Right lobe of liver (tissue), 6 donors: ENCODE data around the gene MFNG. TPM values are rescaled to one million over a fixed set of nuclear protein-coding genes. Genes with fewer than 3 reads are reported as not detected.

Experiments used
- ATAC-seq, 4 donors: fragments of 200-7000 bp; cut with Tn5 transposase; one replicate each; pipeline ENCODE4 v1.9.1; 2020; ENCODE audit warnings: mild to moderate bottlenecking in 4 of 4, moderate library complexity in 4 of 4
- DNase-seq, 3 donors: peaks; one replicate each; pipeline ENCODE4 v3.0.0-alpha.2; 2020
- H3K27ac ChIP-seq, 3 donors: fragments of 200-600 bp; one replicate each; pipeline ENCODE4 v1.8.0; 2022
- H3K27me3 ChIP-seq, 2 donors: fragments of 200-600 bp; one replicate each; pipeline ENCODE4 v1.8.0; 2022
- H3K36me3 ChIP-seq, 4 donors: fragments of 200-600 bp; sonication (generic) in 1 of 4; one replicate each; pipeline versions ENCODE4 v1.5.1 to v1.8.0; 2017 to 2022; ENCODE audit warnings: control low read depth in 1 of 4
- H3K4me1 ChIP-seq, 4 donors: fragments of 200-600 bp; sonication (generic) in 1 of 4; one replicate each; pipeline versions ENCODE4 v1.5.1 to v1.8.0; 2017 to 2022; ENCODE audit warnings: control low read depth in 1 of 4
- H3K4me3 ChIP-seq, 3 donors: fragments of 200-600 bp; one replicate each; pipeline ENCODE4 v1.8.0; 2022
- H3K9me3 ChIP-seq, 4 donors: fragments of 200-600 bp; sonication (generic) in 1 of 4; one replicate each; pipeline versions ENCODE4 v1.5.1 to v1.8.0; 2017 to 2022; ENCODE audit warnings: control low read depth in 1 of 4
- POLR2A ChIP-seq: fragments of 450-650 bp; IDR thresholded peaks from one replicate; pipeline ENCODE4 v1.6.1; 2017; ENCODE audit warnings: antibody characterized with exemption, mild to moderate bottlenecking
- WGBS: methylation state at CpG from one replicate; pipeline ENCODE4 v1.1.6; 2018; ENCODE audit warnings: low coverage, low lambda C conversion rate; ENCODE audit not compliant: insufficient coverage; ENCODE audit errors: missing lambda C conversion rate; 5-methylcytosine and 5-hydroxymethylcytosine counted together
- intact Hi-C, 2 donors: fragments of 100-400 bp; cut with DNase I; formaldehyde crosslinking; loops; one replicate each; pipeline versions ENCODE4 v1.11.2 to v1.14.1; 2022
- total RNA-seq, 6 experiments: library from RNA; depleted of rRNA in 2 of 6; stranded (reverse); fragments of >200 nt in 2 of 6; fragmentation: NEBNext Ultra II Directional in 3 of 6; extraction: Animal tissue kit (Norgen Biotek cat#: 25700) in 3 of 6; gene quantifications; one replicate each; pipeline versions ENCODE4 v1.1.0 to v1.2.4, GENCODE V29; 2016 to 2023
- TF ChIP-seq, protein P1 (sequence below), 4 donors: fragments of 200-600 bp in 3 of 4; fragments of 450-650 bp in 1 of 4; IDR thresholded peaks; one replicate each; pipeline versions ENCODE4 v1.5.1 to v1.8.0; 2016 to 2022; ENCODE audit warnings: antibody characterized with exemption in 4 of 4, mild to moderate bottlenecking in 2 of 4
- donor health status: DM: no; HTN: yes; CAD: no.
- donor health status: DM: no; HTN: no; CAD: no.
- donor health status: DM: no; HTN: no; CAD: no.
- donor health status: DM: no; HTN: yes; CAD: no.
- donor health status: DM: no; HTN: yes; CAD: no.

Gene MFNG
- total RNA-seq, 6 experiments from 2014 or later: 5.6 to 14.4 (median 10.2) TPM

DNA sequence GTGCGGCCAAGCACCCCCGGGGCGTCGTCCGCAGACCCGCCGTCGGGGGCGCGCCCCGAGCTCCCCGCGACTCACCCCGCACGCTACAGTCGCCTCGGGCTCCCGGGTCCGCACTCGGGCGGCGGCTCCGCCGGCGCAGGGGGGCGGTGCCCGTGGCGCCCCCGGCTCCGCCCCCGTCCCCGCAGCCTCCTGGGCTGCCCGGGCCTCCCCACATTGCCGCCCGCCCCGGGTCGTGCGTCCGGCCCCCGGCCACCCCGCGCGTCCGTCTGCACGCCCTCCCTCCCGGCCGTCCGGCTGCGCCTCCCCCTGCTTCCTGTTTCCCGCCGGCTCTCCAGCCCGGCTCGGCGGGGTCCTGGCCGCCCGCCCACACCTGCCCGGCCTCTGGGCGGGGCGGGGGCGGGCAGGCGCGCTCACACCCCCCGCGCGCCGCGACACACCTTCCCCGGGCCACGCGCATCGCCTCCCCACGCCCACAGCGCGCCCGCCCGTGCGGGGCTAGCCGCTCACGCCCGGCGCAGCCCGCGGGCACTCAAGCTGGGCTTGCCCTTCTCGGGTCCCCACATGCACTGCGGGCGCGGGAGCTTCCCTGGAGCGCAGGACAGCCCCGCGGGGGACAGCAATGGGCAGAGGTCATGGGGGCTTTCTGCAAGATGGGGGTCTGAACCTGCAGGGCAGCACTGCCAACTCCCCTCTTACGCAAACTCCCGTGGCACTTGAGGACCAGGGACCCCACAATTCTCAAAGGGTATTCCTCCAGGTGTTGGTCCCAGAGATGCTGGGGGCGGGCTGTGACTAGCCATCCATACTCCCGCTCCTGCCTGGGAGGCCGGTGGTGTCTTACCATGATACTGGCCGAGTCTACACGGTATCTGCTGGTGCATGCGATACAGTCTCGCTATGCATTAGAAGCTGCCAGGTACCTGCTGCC lies 33.3 kb upstream of the MFNG start, which contains the start of gene CARD10:
TSS of gene CARD10 (minus strand) at position 148 of the 928 bp plus-strand sequence. CDS start 215 bp downstream, outside the sequence.
- peak within 1 kb of the TSS; percentile 54 to 77 (median 72) for H3K4me3 ChIP-seq
- H3K27me3 ChIP-seq: no peaks in the 10 kb centered on the region
- peak within 1 kb of the TSS in 2 of 3 donors; percentile 19 to 62 for H3K27ac ChIP-seq
- 40% methylated on average over 2 of the region's 99 CpGs for WGBS
- peak; percentile 59 to 72 (median 67) for ATAC-seq
- intact Hi-C loops: no loop called here
- H3K4me1 ChIP-seq: peaks cover 0 to 4% (median 0%) of the 10 kb centered on the region in 4 donors
- peaks cover 0 to 5% (median 0%) of the 10 kb centered on the region in 4 donors for H3K36me3 ChIP-seq
- H3K9me3 ChIP-seq: no peaks in the 10 kb centered on the region
- TF ChIP-seq, protein P1, sequence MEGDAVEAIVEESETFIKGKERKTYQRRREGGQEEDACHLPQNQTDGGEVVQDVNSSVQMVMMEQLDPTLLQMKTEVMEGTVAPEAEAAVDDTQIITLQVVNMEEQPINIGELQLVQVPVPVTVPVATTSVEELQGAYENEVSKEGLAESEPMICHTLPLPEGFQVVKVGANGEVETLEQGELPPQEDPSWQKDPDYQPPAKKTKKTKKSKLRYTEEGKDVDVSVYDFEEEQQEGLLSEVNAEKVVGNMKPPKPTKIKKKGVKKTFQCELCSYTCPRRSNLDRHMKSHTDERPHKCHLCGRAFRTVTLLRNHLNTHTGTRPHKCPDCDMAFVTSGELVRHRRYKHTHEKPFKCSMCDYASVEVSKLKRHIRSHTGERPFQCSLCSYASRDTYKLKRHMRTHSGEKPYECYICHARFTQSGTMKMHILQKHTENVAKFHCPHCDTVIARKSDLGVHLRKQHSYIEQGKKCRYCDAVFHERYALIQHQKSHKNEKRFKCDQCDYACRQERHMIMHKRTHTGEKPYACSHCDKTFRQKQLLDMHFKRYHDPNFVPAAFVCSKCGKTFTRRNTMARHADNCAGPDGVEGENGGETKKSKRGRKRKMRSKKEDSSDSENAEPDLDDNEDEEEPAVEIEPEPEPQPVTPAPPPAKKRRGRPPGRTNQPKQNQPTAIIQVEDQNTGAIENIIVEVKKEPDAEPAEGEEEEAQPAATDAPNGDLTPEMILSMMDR (IDR thresholded peaks at IDR 0.05): no peak
- TF ChIP-seq POLR2A: peak; percentile 55
- DNase-seq: peak in 2 of 3 donors; percentile 69 to 79

DNA sequence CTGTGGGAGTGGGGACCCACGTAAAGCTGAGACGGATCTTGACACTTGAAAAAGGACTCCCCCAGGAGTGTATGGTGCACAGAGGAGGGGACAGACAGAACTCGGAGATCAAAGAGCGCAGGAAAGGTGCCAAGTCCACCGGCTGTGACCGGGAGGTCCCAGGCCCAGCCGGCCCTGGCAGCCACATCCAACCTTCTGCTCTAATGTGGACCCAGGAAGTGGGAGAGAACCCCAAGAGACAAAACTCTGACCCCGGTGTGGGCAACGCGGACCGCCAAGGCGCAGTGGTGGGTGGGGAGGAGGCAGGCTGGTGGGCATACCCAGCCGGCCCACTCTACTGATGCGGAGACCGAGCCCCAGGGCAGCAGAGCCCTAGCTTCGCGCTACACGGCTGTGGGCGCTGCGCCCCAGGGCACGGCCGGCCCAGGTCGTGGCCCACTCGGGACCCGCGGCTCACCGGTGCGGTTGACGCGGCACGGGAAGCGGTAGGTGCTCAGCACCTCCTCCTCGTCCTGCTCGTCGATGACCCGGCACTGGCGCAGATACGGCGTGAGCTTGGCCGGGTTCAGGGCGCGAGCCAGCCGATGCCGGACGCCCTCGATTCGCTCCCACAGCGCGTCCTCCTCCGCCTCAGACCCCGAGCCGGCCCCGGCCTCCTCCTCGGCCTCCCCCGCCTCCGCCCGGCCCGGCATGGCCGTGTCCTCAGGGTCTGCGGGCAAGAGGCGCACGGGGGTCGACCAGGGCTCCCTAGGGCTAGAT lies 32.5 kb upstream of the MFNG start:
- 6% methylated on average over 16 of the region's 63 CpGs for WGBS
- peaks cover 0 to 4% (median 0%) of the 10 kb centered on the region in 4 donors for H3K4me1 ChIP-seq
- H3K9me3 ChIP-seq: no peaks in the 10 kb centered on the region
- peak overlapping the region; percentile 54 to 77 (median 72) for H3K4me3 ChIP-seq
- intact Hi-C loops: no loop called here
- TF ChIP-seq, protein P1 (IDR thresholded peaks at IDR 0.05): no peak
- no peak for TF ChIP-seq POLR2A
- peak overlapping the region in 2 of 3 donors; percentile 19 to 62 for H3K27ac ChIP-seq
- DNase-seq (peak in 2 of 3 donors; percentile 59 to 69), ATAC-seq (peak; percentile 51 to 64 (median 58))
- no peaks in the 10 kb centered on the region for H3K27me3 ChIP-seq
- H3K36me3 ChIP-seq: peaks cover 0 to 5% (median 0%) of the 10 kb centered on the region in 4 donors

DNA sequence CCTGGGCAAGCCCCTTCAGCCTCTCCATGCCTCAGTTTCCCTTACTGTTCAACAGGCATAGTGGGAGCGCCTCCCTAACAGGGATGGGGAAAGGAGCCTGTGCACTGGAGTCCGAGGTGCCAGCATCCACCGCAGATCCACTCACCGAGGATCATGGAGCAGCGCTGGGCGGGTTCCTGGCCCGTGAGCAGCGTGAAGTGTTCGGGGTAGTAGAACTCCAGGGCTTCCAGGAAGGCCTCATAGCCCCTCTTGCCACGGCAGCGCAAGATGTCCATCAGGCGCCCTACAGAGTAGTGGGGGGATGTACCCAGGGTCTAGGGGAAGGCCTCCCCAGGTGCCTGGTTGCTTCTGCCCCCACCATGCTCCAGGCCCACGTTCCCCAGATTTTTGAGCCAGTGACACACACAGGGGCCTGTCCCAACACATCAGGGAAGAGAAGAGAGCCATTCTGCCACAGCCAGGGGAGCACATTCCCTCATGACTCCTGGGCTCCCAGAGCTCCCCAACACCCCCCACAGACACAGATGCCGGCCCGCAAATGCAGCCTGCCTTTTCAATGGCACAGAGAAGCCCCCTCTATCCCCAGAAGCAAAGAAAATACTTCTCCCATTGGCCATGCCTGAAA lies 31.8 kb upstream of the MFNG start:
- intact Hi-C loops: no loop called here
- Histone ChIP-seq H3K9me3 (no peaks in the 10 kb centered on the region), H3K27ac (no peak overlapping the region), H3K4me1 (peaks cover 0 to 5% (median 0%) of the 10 kb centered on the region in 4 donors), H3K4me3 (peak overlapping the region; percentile 54 to 77 (median 72)), H3K27me3 (no peaks in the 10 kb centered on the region), H3K36me3 (peaks cover 0 to 5% (median 0%) of the 10 kb centered on the region in 4 donors)
- TF ChIP-seq, protein P1 (IDR thresholded peaks at IDR 0.05): no peak
- no peak for TF ChIP-seq POLR2A
- DNase-seq: peak in 1 of 3 donors; percentile 30
- ATAC-seq: no peak
- WGBS: 88% methylated on average over 6 of the region's 15 CpGs

DNA sequence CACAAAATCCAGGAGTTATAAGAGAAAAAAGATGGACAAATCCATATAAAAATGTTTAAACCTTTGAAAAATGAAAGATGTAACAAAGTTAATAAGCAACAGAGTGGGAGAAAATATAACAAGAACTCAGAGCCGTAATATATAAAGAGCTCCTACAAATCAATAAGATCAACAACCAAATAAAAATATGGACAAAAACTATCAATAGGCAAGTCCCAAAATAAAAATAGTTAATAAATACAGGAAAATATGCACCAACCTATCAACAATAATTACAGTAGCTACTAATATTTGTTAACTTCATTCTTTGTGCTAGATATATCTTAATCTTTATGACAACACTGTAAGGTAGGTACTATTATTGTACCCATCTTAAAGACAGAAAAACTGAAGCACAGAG lies 30.3 kb upstream of the MFNG start:
- intact Hi-C loops: no loop called here
- 93% methylated on average over 1 of the region's 1 CpG for WGBS

More for the DNA sequence above, 30.3 kb upstream of the MFNG start:
- no peak for TF ChIP-seq POLR2A
- TF ChIP-seq, protein P1 (IDR thresholded peaks at IDR 0.05): no peak
- no peak overlapping the region for H3K4me3 ChIP-seq
- H3K4me1 ChIP-seq: peaks cover 0 to 9% (median 0%) of the 10 kb centered on the region in 4 donors
- H3K27me3 ChIP-seq: no peaks in the 10 kb centered on the region
- ATAC-seq (no peak), DNase-seq (no peak)
- peaks cover 0 to 5% (median 0%) of the 10 kb centered on the region in 4 donors for H3K36me3 ChIP-seq
- H3K9me3 ChIP-seq: no peaks in the 10 kb centered on the region
- no peak overlapping the region for H3K27ac ChIP-seq
